Caki2 (cell line): Measurements from ENCODE around the gene UBE2H. TPM values are rescaled to one million over a fixed set of nuclear protein-coding genes. Genes with fewer than 3 reads are reported as not detected.
"Not testable (repeated sequence)": the region's sequence is repeated elsewhere in the genome, so short reads cannot be mapped to it uniquely, and the experiment has no call there.

Source experiments
- DNase-seq: peaks from one replicate; pipeline ENCODE4 v3.0.0-alpha.2; 2015; ENCODE audit warnings: low read depth
- in situ Hi-C: cut with HindIII; loops from 2 replicates; pipeline ENCODE4 v1.10.0; 2016; ENCODE audit warnings: low sequenced_read_pairs, low pct_unique_long_range_greater_than_20kb, mixed read lengths
- total RNA-seq: library from RNA; depleted of rRNA; stranded (reverse); fragments of >200 nt; shearing (Covaris generic); gene quantifications from 2 replicates; pipeline ENCODE4 v1.2.3, GENCODE V29; 2014; ENCODE audit warnings: low replicate concordance

The UBE2H gene
- total RNA-seq, 1 experiment from 2014 or later: 84.8 TPM

- DNase-seq: no peak
- in situ Hi-C loops: no loop called here
Observed at GRCh38 chr7:129886167-129886817, 66.5 kb downstream of the UBE2H start.

GRCh38 chr7:129884495-129884894 lies 68.3 kb downstream of the UBE2H start:
- DNase-seq: no peak
- in situ Hi-C loops: no loop called here

GRCh38 chr7:129883151-129883550 lies 69.6 kb downstream of the UBE2H start:
- in situ Hi-C loops: no loop called here
- DNase-seq: no peak

GRCh38 chr7:129882531-129882930 lies 70.2 kb downstream of the UBE2H start:
- in situ Hi-C loops: no loop called here
- DNase-seq: no peak

- DNase-seq: no peak
- in situ Hi-C loops: no loop called here
Observed at GRCh38 chr7:129877146-129877792, 75.5 kb downstream of the UBE2H start.

GRCh38 chr7:129875745-129876411 lies 76.9 kb downstream of the UBE2H start:
- no peak for DNase-seq
- in situ Hi-C loops: no loop called here

- in situ Hi-C loops: no loop called here
- no peak for DNase-seq
Observed at GRCh38 chr7:129875160-129875559, 77.6 kb downstream of the UBE2H start.

GRCh38 chr7:129874722-129875121 lies 78.0 kb downstream of the UBE2H start:
- in situ Hi-C loops: no loop called here
- no peak for DNase-seq

- no peak for DNase-seq
- in situ Hi-C loops: no loop called here
Observed at GRCh38 chr7:129872054-129872453, 80.7 kb downstream of the UBE2H start.

GRCh38 chr7:129870668-129871067 lies 82.1 kb downstream of the UBE2H start:
- in situ Hi-C loops: no loop called here
- DNase-seq: no peak

- in situ Hi-C loops: no loop called here
Observed at GRCh38 chr7:129866251-129866650, 86.5 kb downstream of the UBE2H start.

GRCh38 chr7:129865925-129866201 lies 86.9 kb downstream of the UBE2H start:
- DNase-seq: no peak
- in situ Hi-C loops: no loop called here

More at GRCh38 chr7:129866251-129866650, 86.5 kb downstream of the UBE2H start:
- no peak for DNase-seq

GRCh38 chr7:129865093-129865924 lies 87.5 kb downstream of the UBE2H start:
- in situ Hi-C loops: no loop called here
- peak; percentile 91 for DNase-seq

GRCh38 chr7:129864676-129865075 lies 88.1 kb downstream of the UBE2H start:
- DNase-seq, in situ Hi-C loops: not testable (repeated sequence)

- peak; percentile 66 for DNase-seq
- in situ Hi-C loops: no loop called here
Observed at GRCh38 chr7:129864042-129864441, 88.7 kb downstream of the UBE2H start.

- peak; percentile 73 for DNase-seq
- in situ Hi-C loops: no loop called here
Observed at GRCh38 chr7:129862682-129863081, 90.1 kb downstream of the UBE2H start.

GRCh38 chr7:129860784-129861183 lies 92.0 kb downstream of the UBE2H start:
- in situ Hi-C loops, DNase-seq: not testable (repeated sequence)

- DNase-seq: no peak
- in situ Hi-C loops: no loop called here
Observed at GRCh38 chr7:129859183-129859582, 93.6 kb downstream of the UBE2H start.

- no peak for DNase-seq
- in situ Hi-C loops: no loop called here
Observed at GRCh38 chr7:129858490-129858889, 94.3 kb downstream of the UBE2H start.
